Measurements from ENCODE around the gene HDHD3.

HDHD3 gene

GRCh38 chr9:113328045-113328782 is 48.6 kb downstream of the HDHD3 start:
- no peak overlapping the region for H2AFZ ChIP-seq (ENCODE audit: low read depth)
- no peaks in the 10 kb centered on the region for H3K4me1 ChIP-seq (ENCODE audit: low read depth, poor library complexity, severe bottlenecking)
- no peak overlapping the region for H3K9ac ChIP-seq
- H3K4me2 ChIP-seq: no peak overlapping the region
- no peak for TF ChIP-seq CTCF (conservative IDR thresholded peaks at IDR 0.05; ENCODE audit: low read depth, low read length)
- H3K27me3 ChIP-seq (ENCODE audit: insufficient read depth, low read depth): no peaks in the 10 kb centered on the region
- no peaks in the 10 kb centered on the region for H3K36me3 ChIP-seq (ENCODE audit: insufficient read depth)
- no peaks in the 10 kb centered on the region for H4K20me1 ChIP-seq (ENCODE audit: insufficient read depth)
- H3K27ac ChIP-seq: no peak overlapping the region
- H3K4me3 ChIP-seq (IDR thresholded peaks at IDR 0.05; ENCODE audit: insufficient read depth, low read depth, low read length): no peak overlapping the region
- no peaks in the 10 kb centered on the region for H3K79me2 ChIP-seq (ENCODE audit: insufficient read depth, low read depth)

GRCh38 chr9:113326230-113326629 is 50.6 kb downstream of the HDHD3 start:
- H3K4me2 ChIP-seq: no peak overlapping the region
- TF ChIP-seq CTCF (conservative IDR thresholded peaks at IDR 0.05; ENCODE audit: low read depth, low read length): no peak

More at GRCh38 chr9:113326230-113326629, 50.6 kb downstream of the HDHD3 start:
- Histone ChIP-seq H2AFZ (ENCODE audit: low read depth) (no peak overlapping the region), H3K9ac (no peak overlapping the region), H3K27me3 (ENCODE audit: insufficient read depth, low read depth) (no peaks in the 10 kb centered on the region), H4K20me1 (ENCODE audit: insufficient read depth) (no peaks in the 10 kb centered on the region), H3K4me1 (ENCODE audit: low read depth, poor library complexity, severe bottlenecking) (no peaks in the 10 kb centered on the region), H3K4me3 (IDR thresholded peaks at IDR 0.05; ENCODE audit: insufficient read depth, low read depth, low read length) (no peak overlapping the region), H3K36me3 (ENCODE audit: insufficient read depth) (no peaks in the 10 kb centered on the region), H3K27ac (no peak overlapping the region), H3K79me2 (ENCODE audit: insufficient read depth, low read depth) (no peaks in the 10 kb centered on the region)

Data from KMS-11 (cell line).